ENCODE data around the gene XRCC4.

XRCC4 gene

GRCh38 chr5:83035373-83036100, 41.8 kb upstream of the XRCC4 start:
- peaks cover 26% of the 10 kb centered on the region for H3K4me1 ChIP-seq (ENCODE audit: control insufficient read depth, insufficient read depth, low read length)
- H3K36me3 ChIP-seq (ENCODE audit: control insufficient read depth in 2 of 2, insufficient read depth in 1 of 2, low read length in 2 of 2) = no peaks in the 10 kb centered on the region
- ChIA-PET CTCF (no interaction called here), POLR2A (interaction anchor here (1.3 kb wide), 1 partner anchor 42 kb away, joined by 4 read pairs; the partner anchor contains the start of genes TMEM167A and XRCC4)
- no peak for TF ChIP-seq ZBTB8A (tag by site-specific recombination; IDR thresholded peaks at IDR 0.05)
- no peak for TF ChIP-seq ZNF239 (tag by site-specific recombination; IDR thresholded peaks at IDR 0.05)
- no peak for TF ChIP-seq TCF7L2 (IDR thresholded peaks at IDR 0.05; ENCODE audit: borderline replicate concordance, low read depth, low read length)
- TF ChIP-seq ZNF140 (tag by site-specific recombination; IDR thresholded peaks at IDR 0.05) = no peak
- TF ChIP-seq PRDM4 (tag by site-specific recombination; IDR thresholded peaks at IDR 0.05) = no peak
- TF ChIP-seq ZNF19 (tag by site-specific recombination; IDR thresholded peaks at IDR 0.05; ENCODE audit: low read depth) = no peak
- TF ChIP-seq ZNF791 (tag by site-specific recombination; IDR thresholded peaks at IDR 0.05) = no peak
- no peak for TF ChIP-seq ZNF529 (tag by site-specific recombination; IDR thresholded peaks at IDR 0.05; ENCODE audit: insufficient replicate concordance)
- TF ChIP-seq ZNF660 (tag by site-specific recombination; IDR thresholded peaks at IDR 0.05) = no peak
- TF ChIP-seq ZNF830 (tag by site-specific recombination; IDR thresholded peaks at IDR 0.05; ENCODE audit: low read depth) = no peak
- no peak for TF ChIP-seq GLIS2 (tag by site-specific recombination; IDR thresholded peaks at IDR 0.05)
- no peak for TF ChIP-seq ZNF274 (IDR thresholded peaks at IDR 0.05; ENCODE audit: low read length)
- no peak for TF ChIP-seq ZNF274 (tag by site-specific recombination; IDR thresholded peaks at IDR 0.05; ENCODE audit: borderline replicate concordance)
- TF ChIP-seq PRDM6 (tag by site-specific recombination; IDR thresholded peaks at IDR 0.05) = no peak
- TF ChIP-seq ZBTB20 (tag by site-specific recombination; IDR thresholded peaks at IDR 0.05) = no peak
- TF ChIP-seq INSM2 (tag by site-specific recombination; IDR thresholded peaks at IDR 0.05) = no peak
- TF ChIP-seq KLF16 (tag by site-specific recombination; IDR thresholded peaks at IDR 0.05) = no peak
- TF ChIP-seq, protein P1, sequence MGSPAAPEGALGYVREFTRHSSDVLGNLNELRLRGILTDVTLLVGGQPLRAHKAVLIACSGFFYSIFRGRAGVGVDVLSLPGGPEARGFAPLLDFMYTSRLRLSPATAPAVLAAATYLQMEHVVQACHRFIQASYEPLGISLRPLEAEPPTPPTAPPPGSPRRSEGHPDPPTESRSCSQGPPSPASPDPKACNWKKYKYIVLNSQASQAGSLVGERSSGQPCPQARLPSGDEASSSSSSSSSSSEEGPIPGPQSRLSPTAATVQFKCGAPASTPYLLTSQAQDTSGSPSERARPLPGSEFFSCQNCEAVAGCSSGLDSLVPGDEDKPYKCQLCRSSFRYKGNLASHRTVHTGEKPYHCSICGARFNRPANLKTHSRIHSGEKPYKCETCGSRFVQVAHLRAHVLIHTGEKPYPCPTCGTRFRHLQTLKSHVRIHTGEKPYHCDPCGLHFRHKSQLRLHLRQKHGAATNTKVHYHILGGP (tag by site-specific recombination; IDR thresholded peaks at IDR 0.05) = no peak
- no peak for TF ChIP-seq ZNF792 (tag by site-specific recombination; IDR thresholded peaks at IDR 0.05)
- no peak for TF ChIP-seq KLF17 (tag by site-specific recombination; IDR thresholded peaks at IDR 0.05)
- no peak overlapping the region; the same call in 1 of the 2 replicates for H3K27ac ChIP-seq (ENCODE audit: extremely low read depth, low read depth, low read length)
- no peak overlapping the region for H3K4me3 ChIP-seq (ENCODE audit: low read depth, low read length)
- no peaks in the 10 kb centered on the region for H3K9me3 ChIP-seq (ENCODE audit: control insufficient read depth, insufficient read depth, low read depth, low read length)
